Naive thymus-derived CD4-positive, alpha-beta T cell (primary cell): ENCODE results near the gene GHR. TPM values are rescaled to one million over a fixed set of nuclear protein-coding genes. Genes with fewer than 3 reads are reported as not detected.
A peak's percentile ranks its signal among the peaks of the same experiment; 100 is the strongest.

Experiments
- ATAC-seq: fragments of 150-1000 bp; cut with Tn5 transposase; 2 replicates; pipeline ENCODE4 v1.10.0; 2021; ENCODE audit warnings: mild to moderate bottlenecking, moderate library complexity
- CTCF ChIA-PET: fragments of 350-600 bp; sonication (Branson Sonifier 250); formaldehyde crosslinking; loops from one replicate; lab custom pipeline; 2021; ENCODE audit warnings: antibody characterized with exemption; lab: Charles Lee
- POLR2A ChIA-PET: fragments of 350-600 bp; sonication (Branson Sonifier 250); formaldehyde crosslinking; loops from one replicate; lab custom pipeline; 2021; ENCODE audit warnings: antibody characterized with exemption, inconsistent platforms; lab: Charles Lee
- DNase-seq, 9 donors: peaks; one replicate each; pipeline versions ENCODE4 v3.0.0 to v3.0.0-alpha.2; 2020 to 2022; ENCODE audit warnings: mixed read lengths in 1 of 9
- H3K27ac ChIP-seq: one replicate; pipeline ENCODE4 v1.7.0; 2013; ENCODE audit warnings: mild to moderate bottlenecking, low read depth, low read length, moderate library complexity
- H3K27me3 ChIP-seq, 2 donors: one replicate each; pipeline ENCODE4 v1.7.0; 2013; ENCODE audit warnings: low read length in 2 of 2, mild to moderate bottlenecking in 2 of 2, moderate library complexity in 2 of 2; ENCODE audit not compliant: control insufficient read depth in 2 of 2, insufficient read depth in 2 of 2
- H3K36me3 ChIP-seq, 3 experiments: 1 replicate in 2 of 3; 2 replicates in 1 of 3; pipeline ENCODE4 v1.7.0; 2013; ENCODE audit warnings: low read length in 3 of 3, mild to moderate bottlenecking in 3 of 3, moderate library complexity in 1 of 3; ENCODE audit not compliant: insufficient read depth in 3 of 3, control insufficient read depth in 2 of 3
- H3K4me1 ChIP-seq, 2 donors: one replicate each; pipeline ENCODE4 v1.7.0; 2013; ENCODE audit warnings: low read length in 2 of 2, mild to moderate bottlenecking in 2 of 2, moderate library complexity in 1 of 2; ENCODE audit not compliant: control insufficient read depth in 2 of 2, insufficient read depth in 2 of 2
- H3K4me3 ChIP-seq: 2 replicates; pipeline ENCODE4 v1.7.0; 2013; ENCODE audit warnings: mild to moderate bottlenecking, low read length
- H3K9me3 ChIP-seq, 3 experiments: 1 replicate in 2 of 3; 2 replicates in 1 of 3; pipeline ENCODE4 v1.7.0; 2013; ENCODE audit warnings: low read length in 3 of 3; ENCODE audit not compliant: control insufficient read depth in 2 of 3
- H3K27ac Mint-ChIP-seq, 9 donors: one replicate each; pipeline ENCODE4 v1.8.0; 2020 to 2022; ENCODE audit warnings: mixed read lengths in 9 of 9, mild to moderate bottlenecking in 8 of 9, moderate library complexity in 5 of 9, inconsistent platforms in 2 of 9
- H3K27me3 Mint-ChIP-seq, 5 donors: one replicate each; pipeline ENCODE4 v1.8.0; 2021 to 2022; ENCODE audit warnings: mixed read lengths in 5 of 5, mild to moderate bottlenecking in 1 of 5
- H3K36me3 Mint-ChIP-seq, 5 donors: one replicate each; pipeline ENCODE4 v1.8.0; 2020 to 2022; ENCODE audit warnings: mixed read lengths in 5 of 5, mild to moderate bottlenecking in 3 of 5, inconsistent platforms in 1 of 5
- H3K4me1 Mint-ChIP-seq, 7 donors: one replicate each; pipeline ENCODE4 v1.8.0; 2020 to 2022; ENCODE audit warnings: mixed read lengths in 7 of 7, mild to moderate bottlenecking in 3 of 7, inconsistent platforms in 1 of 7
- H3K4me3 Mint-ChIP-seq, 10 donors: one replicate each; pipeline ENCODE4 v1.8.0; 2020 to 2022; ENCODE audit warnings: mild to moderate bottlenecking in 10 of 10, mixed read lengths in 10 of 10, moderate library complexity in 6 of 10, inconsistent platforms in 2 of 10
- H3K9me3 Mint-ChIP-seq, 11 donors: one replicate each; pipeline ENCODE4 v1.8.0; 2020 to 2022; ENCODE audit warnings: mixed read lengths in 11 of 11, mild to moderate bottlenecking in 4 of 11, inconsistent platforms in 1 of 11, moderate library complexity in 1 of 11
- intact Hi-C, 2 donors: fragments of 100-400 bp; cut with micrococcal nuclease; formaldehyde crosslinking; loops; one replicate each; pipeline ENCODE4 v1.15.1; 2023
- polyA plus RNA-seq, 2 donors: library from polyadenylated mRNA; unstranded; fragments of 300-500 nt; fragmentation: Illumina TruSeq; gene quantifications; one replicate each; pipeline ENCODE4 v1.2.3, GENCODE V29; 2021
- total RNA-seq, 6 experiments: library from RNA in 5 of 6; stranded (reverse) in 5 of 6; gene quantifications; 1 replicate in 5 of 6; 2 replicates in 1 of 6; pipeline ENCODE4 v1.2.3 and lab custom pipeline; 2021 to 2026

The GHR gene
- total and polyA plus RNA-seq, 7 experiments from 2014 or later = not detected

DNA sequence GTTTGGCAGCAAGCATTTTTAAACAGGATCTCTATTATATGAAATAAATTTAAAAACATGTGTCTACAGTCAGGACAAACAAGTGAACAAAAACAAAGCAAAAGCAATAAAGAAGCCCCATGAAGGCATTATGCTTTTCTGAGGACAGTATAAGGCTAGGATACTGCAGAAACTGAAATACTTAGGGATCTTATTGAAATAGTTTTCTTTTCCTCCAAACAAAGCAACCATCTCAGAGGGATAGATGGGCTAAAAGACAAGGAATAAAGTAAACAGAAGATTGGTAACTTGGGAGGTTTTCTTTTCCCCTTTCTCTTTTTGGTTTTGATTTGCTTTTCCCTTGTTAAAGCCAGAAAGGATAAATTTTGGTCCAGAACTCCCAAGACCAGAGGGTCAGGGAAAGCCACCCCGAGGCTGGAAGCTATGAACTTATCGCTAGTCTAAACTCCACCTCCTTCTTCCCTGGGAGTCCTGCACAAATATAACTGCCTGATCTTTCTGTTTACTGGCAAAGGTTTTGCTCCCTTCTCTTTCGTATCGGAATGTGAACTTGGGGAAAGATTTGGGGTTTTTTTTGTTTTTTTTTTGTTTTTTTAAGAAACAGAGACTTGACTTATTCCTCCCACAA, 164.0 kb downstream of the GHR start:
- Mint-ChIP-seq H3K4me1 (peaks cover 2 to 8% (median 4%) of the 10 kb centered on the region in 7 donors), H3K27me3 (peaks cover 21 to 49% (median 29%) of the 10 kb centered on the region in 5 donors), H3K36me3 (no peaks in the 10 kb centered on the region), H3K27ac (no peak overlapping the region), H3K9me3 (peaks cover 0 to 1% (median 0%) of the 10 kb centered on the region in 11 donors), H3K4me3 (no peak overlapping the region)
- no peaks in the 10 kb centered on the region for H3K36me3 ChIP-seq
- intact Hi-C loops = loop anchor here in 1 of 2 donors (10.0 kb wide), 1 partner anchor 298 kb away; no protein-coding TSS in a partner anchor
- DNase-seq (no peak), ATAC-seq (no peak)
- ChIA-PET POLR2A (no interaction called here), CTCF (no interaction called here)
- H3K4me1 ChIP-seq = no peaks in the 10 kb centered on the region
- H3K9me3 ChIP-seq = no peaks in the 10 kb centered on the region
- no peak overlapping the region for H3K27ac ChIP-seq
- no peak overlapping the region for H3K4me3 ChIP-seq
- peaks cover 0 to 6% of the 10 kb centered on the region in 2 donors for H3K27me3 ChIP-seq

DNA sequence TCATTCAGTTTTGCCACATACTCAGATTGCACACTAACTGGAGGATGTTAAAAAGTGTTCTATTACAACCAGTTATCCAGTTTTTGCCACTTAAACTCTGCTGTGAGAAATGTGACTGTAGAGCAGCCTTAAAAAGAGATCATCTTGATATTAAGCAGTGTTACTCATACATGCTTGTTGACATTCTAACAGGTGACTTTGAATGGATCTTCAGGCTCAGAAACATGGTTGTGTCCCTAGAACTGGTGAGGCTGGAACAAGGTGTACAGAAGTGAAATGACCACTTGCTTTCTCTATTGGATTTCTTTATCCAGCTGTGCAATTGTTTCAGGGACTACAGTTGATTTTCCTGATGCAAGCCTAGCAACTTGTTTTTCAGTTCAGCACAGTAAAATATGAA, 167.3 kb downstream of the GHR start:
- ATAC-seq (no peak), DNase-seq (no peak)
- POLR2A ChIA-PET = no interaction called here
- Mint-ChIP-seq H3K27me3 (peaks cover 19 to 52% (median 29%) of the 10 kb centered on the region in 5 donors), H3K4me3 (no peak overlapping the region), H3K4me1 (peaks cover 0 to 4% (median 2%) of the 10 kb centered on the region in 7 donors), H3K27ac (no peak overlapping the region), H3K36me3 (no peaks in the 10 kb centered on the region), H3K9me3 (peaks cover 0 to 3% (median 0%) of the 10 kb centered on the region in 11 donors)
- H3K9me3 ChIP-seq = no peaks in the 10 kb centered on the region
- no peaks in the 10 kb centered on the region for H3K4me1 ChIP-seq
- CTCF ChIA-PET = no interaction called here
- intact Hi-C loops = no loop called here
- no peaks in the 10 kb centered on the region for H3K36me3 ChIP-seq
- no peaks in the 10 kb centered on the region for H3K27me3 ChIP-seq
- no peak overlapping the region for H3K4me3 ChIP-seq
- H3K27ac ChIP-seq = no peak overlapping the region

DNA sequence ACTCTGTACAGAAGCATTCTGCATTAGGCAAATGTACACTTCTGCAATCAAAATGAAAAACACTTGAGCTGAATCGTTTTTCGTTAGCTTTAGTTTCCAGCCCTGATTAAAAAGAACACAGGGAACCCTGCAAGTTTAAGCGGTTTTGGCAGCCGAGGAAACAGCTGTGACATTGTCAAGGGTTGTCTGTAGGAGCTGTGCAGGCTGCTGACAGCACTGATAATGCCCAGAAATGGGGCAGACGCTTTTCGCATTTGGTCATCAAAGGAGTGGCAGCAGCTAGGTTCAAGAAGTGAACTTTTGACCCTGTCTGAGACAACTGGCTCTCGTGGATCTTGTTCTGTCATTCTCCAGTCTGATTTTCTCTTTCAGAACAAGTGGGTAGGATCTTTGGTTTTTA, 167.8 kb downstream of the GHR start:
- no peak overlapping the region for H3K4me3 ChIP-seq
- CTCF ChIA-PET = no interaction called here

DNA sequence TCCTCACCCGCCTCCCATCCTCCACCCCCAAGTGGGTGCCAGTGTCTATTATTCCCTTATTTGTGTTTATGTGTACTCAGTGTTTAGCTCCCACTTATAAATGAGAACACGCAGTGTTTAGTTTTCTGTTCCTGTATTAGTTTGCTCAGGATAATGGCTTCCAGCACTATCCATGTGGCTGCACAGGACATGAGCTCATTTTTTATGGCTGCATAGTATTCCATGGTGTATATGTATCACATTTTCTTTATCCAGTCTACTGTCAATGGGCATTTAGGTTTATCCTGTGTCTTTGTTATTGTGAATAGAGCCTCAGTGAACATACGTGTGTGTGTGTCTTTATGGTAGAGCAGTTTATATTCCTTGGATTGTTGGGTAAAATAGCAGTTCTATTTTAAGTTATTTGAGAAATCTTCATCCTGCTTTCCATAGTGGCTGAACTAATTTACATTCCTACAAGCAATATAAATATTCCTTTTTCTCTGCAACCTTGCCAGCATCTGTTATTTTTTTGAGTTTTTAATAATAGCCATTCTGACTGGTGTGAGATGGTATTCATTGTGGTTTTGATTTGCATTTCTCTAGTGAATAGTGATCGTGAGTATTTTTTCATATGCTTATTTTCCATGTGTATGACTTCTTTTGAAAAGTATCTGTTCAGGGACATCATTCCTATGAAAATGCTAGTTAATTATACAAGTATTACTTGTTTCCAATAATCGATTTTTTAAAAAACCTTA, 169.3 kb downstream of the GHR start:
- no peaks in the 10 kb centered on the region for H3K36me3 Mint-ChIP-seq
- peaks cover 19 to 38% (median 23%) of the 10 kb centered on the region in 5 donors for H3K27me3 Mint-ChIP-seq
- intact Hi-C loops = no loop called here
- no peaks in the 10 kb centered on the region for H3K9me3 ChIP-seq
- no peak overlapping the region for H3K4me3 Mint-ChIP-seq
- no peak overlapping the region for H3K27ac ChIP-seq
- H3K9me3 Mint-ChIP-seq = peaks cover 0 to 3% (median 0%) of the 10 kb centered on the region in 11 donors
- ChIA-PET POLR2A (no interaction called here), CTCF (no interaction called here)
- H3K4me3 ChIP-seq = no peak overlapping the region
- no peaks in the 10 kb centered on the region for H3K36me3 ChIP-seq
- no peak overlapping the region for H3K27ac Mint-ChIP-seq
- H3K27me3 ChIP-seq = no peaks in the 10 kb centered on the region
- H3K4me1 Mint-ChIP-seq = peaks cover 0 to 4% (median 2%) of the 10 kb centered on the region in 7 donors
- DNase-seq = no peak
- no peaks in the 10 kb centered on the region for H3K4me1 ChIP-seq
- no peak for ATAC-seq

More for the DNA sequence above, 167.8 kb downstream of the GHR start:
- peak; percentile 48 for ATAC-seq
- Histone ChIP-seq H3K27ac (no peak overlapping the region), H3K9me3 (no peaks in the 10 kb centered on the region), H3K27me3 (no peaks in the 10 kb centered on the region), H3K36me3 (no peaks in the 10 kb centered on the region), H3K4me1 (no peaks in the 10 kb centered on the region)
- Mint-ChIP-seq H3K9me3 (peaks cover 0 to 3% (median 0%) of the 10 kb centered on the region in 11 donors), H3K27me3 (peaks cover 23 to 52% (median 30%) of the 10 kb centered on the region in 5 donors), H3K4me1 (peaks cover 0 to 4% (median 2%) of the 10 kb centered on the region in 7 donors), H3K4me3 (no peak overlapping the region), H3K36me3 (no peaks in the 10 kb centered on the region), H3K27ac (no peak overlapping the region)
- POLR2A ChIA-PET = no interaction called here
- DNase-seq = no peak
- intact Hi-C loops = no loop called here

DNA sequence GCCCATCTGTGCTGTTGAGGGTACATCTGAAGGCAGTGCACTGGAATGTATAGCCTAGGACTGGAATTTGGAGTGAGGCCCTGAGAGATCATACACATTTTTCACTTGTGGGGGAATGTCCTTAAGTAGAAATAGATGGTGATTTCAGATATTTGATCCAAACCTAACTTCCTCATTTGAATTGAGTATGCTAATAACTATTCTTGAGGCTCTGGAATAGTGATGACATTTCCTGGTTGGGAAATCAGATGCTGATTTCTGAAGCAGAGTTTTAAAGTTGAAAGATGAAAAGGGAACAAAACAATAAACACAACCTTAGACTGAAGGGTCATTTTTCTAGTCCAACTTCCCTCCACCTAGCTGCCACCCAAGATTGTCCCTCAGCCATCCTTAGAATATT, 170.4 kb downstream of the GHR start:
- H3K36me3 Mint-ChIP-seq = no peaks in the 10 kb centered on the region
- DNase-seq (no peak), ATAC-seq (no peak)
- peaks cover 0 to 4% (median 2%) of the 10 kb centered on the region in 7 donors for H3K4me1 Mint-ChIP-seq
- Histone ChIP-seq H3K27ac (no peak overlapping the region), H3K9me3 (no peaks in the 10 kb centered on the region), H3K4me1 (no peaks in the 10 kb centered on the region), H3K36me3 (no peaks in the 10 kb centered on the region), H3K4me3 (no peak overlapping the region), H3K27me3 (no peaks in the 10 kb centered on the region)
- ChIA-PET POLR2A (no interaction called here), CTCF (no interaction called here)
- H3K27ac Mint-ChIP-seq = no peak overlapping the region
- H3K9me3 Mint-ChIP-seq = peaks cover 0 to 3% (median 0%) of the 10 kb centered on the region in 11 donors
- H3K27me3 Mint-ChIP-seq = peaks cover 15 to 32% (median 22%) of the 10 kb centered on the region in 5 donors
- intact Hi-C loops = no loop called here
- no peak overlapping the region for H3K4me3 Mint-ChIP-seq

DNA sequence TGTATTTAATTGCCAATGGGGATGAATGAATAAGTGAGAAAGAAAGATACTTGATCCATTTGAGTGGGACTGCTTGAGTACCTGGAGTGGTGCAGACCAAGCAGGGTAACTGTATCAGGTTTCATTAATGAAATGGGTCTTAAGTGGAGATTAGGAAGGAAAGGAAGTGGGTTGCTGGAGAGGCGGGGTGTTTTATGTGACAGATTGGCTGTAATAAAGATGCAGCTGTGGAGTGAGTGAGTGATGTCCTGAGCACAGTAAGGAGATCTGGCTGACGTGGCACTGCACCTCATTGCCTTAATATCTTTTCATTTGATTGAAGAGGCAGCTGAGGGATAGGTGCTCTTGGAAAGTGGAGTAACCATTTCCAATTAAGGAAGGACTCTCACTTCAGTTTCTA, 172.4 kb downstream of the GHR start:
- intact Hi-C loops = no loop called here
- Mint-ChIP-seq H3K27ac (no peak overlapping the region), H3K4me1 (peaks cover 0 to 4% (median 2%) of the 10 kb centered on the region in 7 donors), H3K4me3 (no peak overlapping the region), H3K36me3 (no peaks in the 10 kb centered on the region), H3K27me3 (peaks cover 8 to 16% (median 11%) of the 10 kb centered on the region in 5 donors), H3K9me3 (peaks cover 0 to 3% (median 0%) of the 10 kb centered on the region in 11 donors)
- no peaks in the 10 kb centered on the region for H3K9me3 ChIP-seq
- no peaks in the 10 kb centered on the region for H3K36me3 ChIP-seq
- no peaks in the 10 kb centered on the region for H3K27me3 ChIP-seq
- H3K4me3 ChIP-seq = no peak overlapping the region
- no peaks in the 10 kb centered on the region for H3K4me1 ChIP-seq
- no peak for ATAC-seq
- no peak overlapping the region for H3K27ac ChIP-seq
- ChIA-PET POLR2A (no interaction called here), CTCF (no interaction called here)
- DNase-seq = no peak
